Stimulated activated CD8-positive, alpha-beta memory T cell treated with anti-CD3 and anti-CD28 coated beads, Interleukin-12 subunit alpha, Interleukin-12 subunit beta, amount 100 ng/mL, for 24 hours (primary cell): ENCODE measurements around the gene AKAIN1.
A peak's percentile ranks its signal among the peaks of the same experiment; 100 is the strongest.

Source experiments
- DNase-seq: peaks from one replicate; pipeline ENCODE4 v3.0.0-alpha.2; 2020; ENCODE audit errors: extremely low read depth

The AKAIN1 gene, protein sequence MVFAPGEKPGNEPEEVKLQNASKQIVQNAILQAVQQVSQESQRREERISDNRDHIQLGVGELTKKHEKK

DNA sequence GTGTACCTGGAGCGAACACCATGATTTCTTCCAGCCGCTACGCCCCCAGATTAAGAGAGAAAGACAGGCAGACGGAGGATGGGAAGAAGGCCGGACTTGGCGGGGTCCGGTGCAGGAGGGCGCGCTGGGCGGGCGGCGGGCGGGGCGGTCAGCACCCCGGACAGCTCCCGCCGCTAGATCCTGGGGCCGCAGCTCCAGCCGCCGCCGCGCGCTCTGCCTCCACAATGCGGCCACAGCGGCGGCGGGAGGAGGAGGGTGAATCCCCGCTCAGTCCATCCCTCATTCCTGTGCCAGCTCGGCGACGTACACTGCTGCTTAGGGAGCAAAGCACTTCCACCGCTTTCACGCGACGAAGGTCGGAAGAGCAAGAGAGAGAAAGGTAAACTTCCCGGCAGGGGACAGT lies at the start of gene AKAIN1:
TSS of gene AKAIN1 (minus strand) at position 226 of the 403 bp plus-strand sequence. CDS start at position 22, 204 bp downstream.
- DNase-seq, result no peak

DNA sequence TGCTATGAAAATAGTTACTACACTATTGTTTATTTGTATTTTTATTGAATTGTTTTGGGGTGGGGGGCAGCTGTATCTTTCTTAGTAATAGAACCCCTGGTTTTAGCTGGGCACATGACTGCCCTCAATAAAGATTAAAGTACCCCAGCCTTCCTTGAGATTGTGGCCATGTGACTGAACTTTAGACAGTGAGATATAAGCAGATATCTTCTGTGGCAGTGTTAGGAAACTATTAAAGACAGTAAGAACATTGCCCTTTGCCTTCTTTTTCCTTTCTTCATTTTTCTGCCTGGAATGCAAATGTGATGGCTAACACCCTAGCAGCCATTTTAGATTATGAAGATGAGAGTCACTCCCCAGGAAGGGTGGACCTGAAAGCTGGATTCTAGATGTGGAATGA lies 47.9 kb upstream of the AKAIN1 start:
- DNase-seq, result no peak

GRCh38 chr18:5239447-5239846 lies 42.4 kb upstream of the AKAIN1 start:
- no peak for DNase-seq

DNA sequence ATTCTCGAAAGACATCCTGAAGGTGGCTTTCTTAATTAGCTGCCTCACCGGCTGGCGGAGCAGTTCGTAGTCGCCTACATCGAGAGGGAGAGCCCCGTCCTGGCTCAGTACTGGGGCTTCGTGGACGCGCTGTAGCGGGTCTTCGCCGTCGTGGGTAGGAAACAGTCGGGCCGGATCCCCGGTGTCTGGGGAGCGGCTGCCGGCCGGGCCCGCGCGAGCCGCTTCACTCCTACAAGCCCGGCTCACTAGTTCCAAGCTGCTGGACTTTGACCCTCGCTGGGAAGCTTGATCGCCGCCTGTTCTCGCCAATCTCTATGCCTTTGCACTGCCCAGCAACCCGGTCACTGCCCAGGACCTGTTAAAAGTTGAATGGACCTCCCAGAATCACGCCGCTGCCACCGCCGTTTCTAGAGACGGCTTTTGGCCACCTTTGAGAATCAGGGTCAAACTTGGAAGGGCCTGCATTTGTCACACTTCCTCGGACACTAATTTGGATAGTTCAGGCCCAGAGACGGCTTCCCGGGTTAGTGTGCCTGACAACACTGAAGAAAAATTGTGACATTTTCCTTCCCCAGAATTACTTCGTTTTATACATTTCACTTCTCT lies 41.4 kb upstream of the AKAIN1 start:
- no peak for DNase-seq

- peak; percentile 72 for DNase-seq
These were observed 40.8 kb upstream of the AKAIN1 start for GRCh38 chr18:5237723-5238370.

- DNase-seq, result no peak
These were observed 40.1 kb upstream of the AKAIN1 start for GRCh38 chr18:5237083-5237722.

- DNase-seq, result no peak
These were observed 17.7 kb upstream of the AKAIN1 start for GRCh38 chr18:5214583-5215351.

- no peak for DNase-seq
These were observed 10.6 kb upstream of the AKAIN1 start for GRCh38 chr18:5207471-5208150.

DNA sequence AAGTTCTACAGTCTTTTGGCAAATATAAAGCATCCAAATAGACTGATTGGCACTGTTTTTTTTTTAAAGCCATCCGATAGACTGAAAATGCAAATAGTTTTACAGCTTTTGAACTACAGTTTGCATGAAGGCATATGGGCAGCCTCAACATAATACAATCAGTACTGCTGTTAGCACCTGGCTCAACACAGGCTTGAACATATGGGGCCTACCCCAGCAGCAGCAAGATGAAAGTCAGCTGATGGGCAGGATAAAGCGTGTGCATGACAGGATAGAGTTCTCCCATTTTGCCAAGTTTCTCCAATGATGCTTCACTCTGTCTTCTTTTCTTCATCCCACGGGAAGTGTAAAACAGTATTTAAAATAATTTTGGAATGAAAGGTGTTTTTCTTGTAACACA lies 1.3 kb upstream of the AKAIN1 start:
- DNase-seq, result no peak

DNA sequence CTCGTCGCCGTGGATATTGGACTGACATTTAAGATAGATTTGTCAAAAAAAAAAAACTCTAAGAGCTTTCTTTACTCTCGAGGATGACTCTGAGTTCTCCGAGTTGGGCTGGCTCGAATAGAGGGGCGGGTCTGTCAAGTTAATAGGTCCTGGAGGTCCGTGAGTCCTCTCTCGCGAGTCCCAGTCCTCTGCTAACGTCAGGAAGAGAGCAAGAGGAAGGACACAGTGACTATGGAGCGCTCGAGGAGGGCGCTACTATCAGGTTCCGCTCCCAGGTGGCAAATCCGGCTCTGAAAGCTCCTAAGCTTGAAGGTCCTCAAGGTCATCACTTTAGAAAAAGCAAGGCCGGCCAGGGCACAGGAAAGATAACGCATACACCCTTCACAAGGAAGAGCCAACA lies 404 bp upstream of the AKAIN1 start:
- DNase-seq, result no peak

DNA sequence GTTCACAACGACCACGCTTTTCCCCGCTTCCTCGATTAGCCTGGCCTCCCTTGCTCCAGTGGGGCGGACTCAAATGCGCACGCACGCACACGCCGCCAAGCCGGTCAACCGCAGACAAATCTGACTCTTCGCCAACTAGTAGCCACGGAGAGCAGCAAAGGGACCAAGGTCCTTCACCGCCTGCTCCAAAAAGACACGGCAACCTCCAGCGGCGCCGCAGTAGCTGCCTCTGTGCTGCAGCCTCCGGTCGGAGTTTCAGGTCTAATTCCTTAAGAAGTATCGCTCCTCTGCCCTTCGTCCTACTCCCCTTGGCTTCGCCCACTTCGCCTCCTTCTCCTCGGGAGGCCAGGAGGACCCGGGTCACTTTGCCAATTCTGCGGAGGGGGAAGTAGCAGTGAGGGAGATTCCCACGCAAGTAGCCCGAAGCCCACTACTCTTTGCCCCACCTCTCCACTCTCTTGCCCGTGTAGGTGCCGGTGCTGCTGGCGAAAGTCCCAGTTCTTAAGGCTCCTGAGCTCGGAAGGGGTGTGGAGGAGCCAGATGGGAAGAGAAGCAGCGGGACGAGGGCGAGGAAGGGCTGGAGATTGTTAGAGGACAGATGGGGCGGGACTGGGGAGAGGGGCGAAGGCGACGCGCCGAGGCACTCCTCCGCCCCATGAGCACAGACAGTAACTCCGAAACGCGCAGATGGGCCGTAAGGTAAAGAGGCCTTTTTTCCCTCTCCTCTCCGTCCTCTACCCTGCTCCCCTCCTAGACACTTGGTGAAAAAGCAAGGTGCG lies 615 bp downstream of the AKAIN1 start:
- no peak for DNase-seq

- no peak for DNase-seq
These were observed 1.4 kb downstream of the AKAIN1 start for GRCh38 chr18:5195656-5196055.

- no peak for DNase-seq
These were observed 16.8 kb downstream of the AKAIN1 start for GRCh38 chr18:5180254-5180653.

- DNase-seq, result no peak
These were observed 18.5 kb downstream of the AKAIN1 start for GRCh38 chr18:5178519-5178918.

DNA sequence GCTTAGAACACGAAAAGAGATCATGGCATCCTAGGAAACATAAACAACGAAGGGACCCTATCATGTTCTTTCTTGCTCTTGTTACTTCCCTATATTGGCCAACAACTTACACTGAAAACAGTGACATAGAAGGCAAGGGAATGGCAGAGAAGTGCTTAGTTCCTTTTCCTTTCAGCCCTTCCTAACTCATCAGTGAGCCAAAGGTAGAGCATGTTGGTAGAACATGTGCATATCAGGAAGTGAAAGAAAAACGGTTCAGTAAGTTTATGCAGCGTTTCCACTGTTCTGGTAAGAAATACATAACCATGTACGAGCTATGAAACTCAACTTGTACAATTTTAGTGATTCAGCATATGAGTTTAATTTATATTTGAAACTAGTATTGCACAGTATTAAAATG lies 21.7 kb downstream of the AKAIN1 start:
- no peak for DNase-seq

GRCh38 chr18:5173646-5174045 lies 23.4 kb downstream of the AKAIN1 start:
- no peak for DNase-seq

DNA sequence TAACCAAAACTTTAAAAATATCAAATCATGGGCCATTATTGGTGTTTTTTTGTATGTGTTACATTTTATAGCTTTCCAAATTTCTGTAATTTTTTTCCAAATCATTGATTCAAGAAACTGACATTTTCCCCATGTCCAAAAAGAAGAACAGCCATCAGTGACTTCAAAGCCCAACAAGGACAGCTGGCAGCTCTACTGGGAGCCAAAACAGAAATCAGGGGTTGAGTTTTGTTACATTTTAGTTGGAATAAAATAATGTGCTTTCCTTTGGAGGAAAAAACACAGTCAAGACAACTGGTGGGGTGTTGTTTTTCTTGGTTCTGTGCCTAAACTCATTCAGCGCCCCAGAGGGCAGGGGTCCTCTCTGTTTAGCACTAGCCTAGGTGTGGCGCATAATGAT lies 23.8 kb downstream of the AKAIN1 start:
- DNase-seq, result no peak

- no peak for DNase-seq
These were observed 29.2 kb downstream of the AKAIN1 start for GRCh38 chr18:5167831-5168230.

GRCh38 chr18:5166606-5167280 lies 30.3 kb downstream of the AKAIN1 start:
- no peak for DNase-seq

GRCh38 chr18:5164903-5165302 lies 32.2 kb downstream of the AKAIN1 start:
- no peak for DNase-seq
